ENCODE data around the gene C6orf89. TPM values are rescaled to one million over a fixed set of nuclear protein-coding genes. Genes with fewer than 3 reads are reported as not detected.

The C6orf89 gene
- polyA plus RNA-seq, 2 of the 4 experiments (the other 2 are of a cell fraction): 13.8 to 27.0 TPM

DNA sequence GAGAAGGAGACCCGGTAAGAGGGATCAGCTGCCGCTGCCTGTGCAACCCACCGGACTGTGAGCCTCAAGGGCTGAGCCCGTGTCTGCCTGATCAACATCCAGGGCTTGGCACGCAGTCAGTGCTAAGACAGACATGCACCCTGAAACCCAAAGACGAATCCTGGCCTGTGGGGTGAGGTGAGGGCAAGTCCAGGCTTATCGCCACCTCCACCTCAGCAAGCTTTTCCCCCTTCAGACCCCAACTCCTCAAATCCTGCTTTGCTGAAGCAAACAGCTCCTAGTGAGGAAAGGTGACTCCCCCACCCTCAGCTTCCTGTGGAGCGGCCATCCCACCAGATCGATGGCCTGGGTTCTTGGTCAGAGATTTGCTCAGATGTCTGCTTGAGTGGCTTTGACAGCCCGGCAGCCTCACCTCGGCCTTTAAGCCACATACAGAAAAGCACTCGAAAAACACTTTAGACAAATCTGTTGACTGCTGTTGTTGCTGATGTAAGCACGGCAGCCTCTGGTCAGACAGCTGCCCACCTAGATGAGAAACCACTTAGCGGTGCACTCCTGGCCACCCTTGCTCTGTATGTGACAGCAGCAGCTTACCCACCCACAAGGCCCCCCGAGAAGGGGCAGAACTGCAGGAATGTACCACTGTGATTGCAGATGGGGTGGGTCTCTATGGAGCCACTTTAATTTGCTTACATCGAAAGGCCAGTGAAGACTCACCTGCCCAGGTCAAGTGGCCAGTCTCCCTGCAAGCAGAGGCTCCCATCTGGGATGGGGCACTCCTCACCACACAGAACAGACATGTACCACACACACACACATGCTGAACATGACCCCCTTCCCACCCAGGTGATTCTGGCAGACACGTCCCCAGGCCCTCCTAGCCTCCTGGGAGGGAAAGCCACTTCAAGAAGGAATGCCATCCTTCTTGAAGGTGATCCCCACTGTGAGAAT lies 85.4 kb downstream of the C6orf89 start (continued):
- TF ChIP-seq, protein P1, sequence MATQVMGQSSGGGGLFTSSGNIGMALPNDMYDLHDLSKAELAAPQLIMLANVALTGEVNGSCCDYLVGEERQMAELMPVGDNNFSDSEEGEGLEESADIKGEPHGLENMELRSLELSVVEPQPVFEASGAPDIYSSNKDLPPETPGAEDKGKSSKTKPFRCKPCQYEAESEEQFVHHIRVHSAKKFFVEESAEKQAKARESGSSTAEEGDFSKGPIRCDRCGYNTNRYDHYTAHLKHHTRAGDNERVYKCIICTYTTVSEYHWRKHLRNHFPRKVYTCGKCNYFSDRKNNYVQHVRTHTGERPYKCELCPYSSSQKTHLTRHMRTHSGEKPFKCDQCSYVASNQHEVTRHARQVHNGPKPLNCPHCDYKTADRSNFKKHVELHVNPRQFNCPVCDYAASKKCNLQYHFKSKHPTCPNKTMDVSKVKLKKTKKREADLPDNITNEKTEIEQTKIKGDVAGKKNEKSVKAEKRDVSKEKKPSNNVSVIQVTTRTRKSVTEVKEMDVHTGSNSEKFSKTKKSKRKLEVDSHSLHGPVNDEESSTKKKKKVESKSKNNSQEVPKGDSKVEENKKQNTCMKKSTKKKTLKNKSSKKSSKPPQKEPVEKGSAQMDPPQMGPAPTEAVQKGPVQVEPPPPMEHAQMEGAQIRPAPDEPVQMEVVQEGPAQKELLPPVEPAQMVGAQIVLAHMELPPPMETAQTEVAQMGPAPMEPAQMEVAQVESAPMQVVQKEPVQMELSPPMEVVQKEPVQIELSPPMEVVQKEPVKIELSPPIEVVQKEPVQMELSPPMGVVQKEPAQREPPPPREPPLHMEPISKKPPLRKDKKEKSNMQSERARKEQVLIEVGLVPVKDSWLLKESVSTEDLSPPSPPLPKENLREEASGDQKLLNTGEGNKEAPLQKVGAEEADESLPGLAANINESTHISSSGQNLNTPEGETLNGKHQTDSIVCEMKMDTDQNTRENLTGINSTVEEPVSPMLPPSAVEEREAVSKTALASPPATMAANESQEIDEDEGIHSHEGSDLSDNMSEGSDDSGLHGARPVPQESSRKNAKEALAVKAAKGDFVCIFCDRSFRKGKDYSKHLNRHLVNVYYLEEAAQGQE (IDR thresholded peaks at IDR 0.05): no peak
- no peak for TF ChIP-seq HEYL (CRISPR knock-in tag; IDR thresholded peaks at IDR 0.05)
- TF ChIP-seq ZC3H11A (IDR thresholded peaks at IDR 0.05): no peak
- TF ChIP-seq POLR2AphosphoS2 (conservative IDR thresholded peaks at IDR 0.05; ENCODE audit: low read length): no peak
- TF ChIP-seq, protein P2, sequence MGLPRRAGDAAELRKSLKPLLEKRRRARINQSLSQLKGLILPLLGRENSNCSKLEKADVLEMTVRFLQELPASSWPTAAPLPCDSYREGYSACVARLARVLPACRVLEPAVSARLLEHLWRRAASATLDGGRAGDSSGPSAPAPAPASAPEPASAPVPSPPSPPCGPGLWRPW (IDR thresholded peaks at IDR 0.05): no peak
- TF ChIP-seq CEBPB (IDR thresholded peaks at IDR 0.05): no peak
- no peak for TF ChIP-seq ZFP36 (IDR thresholded peaks at IDR 0.05; ENCODE audit: borderline replicate concordance, partially characterized antibody)
- TF ChIP-seq CHD4 (IDR thresholded peaks at IDR 0.05; ENCODE audit: borderline replicate concordance): no peak
- TF ChIP-seq, protein P3, sequence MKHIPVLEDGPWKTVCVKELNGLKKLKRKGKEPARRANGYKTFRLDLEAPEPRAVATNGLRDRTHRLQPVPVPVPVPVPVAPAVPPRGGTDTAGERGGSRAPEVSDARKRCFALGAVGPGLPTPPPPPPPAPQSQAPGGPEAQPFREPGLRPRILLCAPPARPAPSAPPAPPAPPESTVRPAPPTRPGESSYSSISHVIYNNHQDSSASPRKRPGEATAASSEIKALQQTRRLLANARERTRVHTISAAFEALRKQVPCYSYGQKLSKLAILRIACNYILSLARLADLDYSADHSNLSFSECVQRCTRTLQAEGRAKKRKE (CRISPR knock-in tag; IDR thresholded peaks at IDR 0.05; ENCODE audit: low read depth): no peak

DNA sequence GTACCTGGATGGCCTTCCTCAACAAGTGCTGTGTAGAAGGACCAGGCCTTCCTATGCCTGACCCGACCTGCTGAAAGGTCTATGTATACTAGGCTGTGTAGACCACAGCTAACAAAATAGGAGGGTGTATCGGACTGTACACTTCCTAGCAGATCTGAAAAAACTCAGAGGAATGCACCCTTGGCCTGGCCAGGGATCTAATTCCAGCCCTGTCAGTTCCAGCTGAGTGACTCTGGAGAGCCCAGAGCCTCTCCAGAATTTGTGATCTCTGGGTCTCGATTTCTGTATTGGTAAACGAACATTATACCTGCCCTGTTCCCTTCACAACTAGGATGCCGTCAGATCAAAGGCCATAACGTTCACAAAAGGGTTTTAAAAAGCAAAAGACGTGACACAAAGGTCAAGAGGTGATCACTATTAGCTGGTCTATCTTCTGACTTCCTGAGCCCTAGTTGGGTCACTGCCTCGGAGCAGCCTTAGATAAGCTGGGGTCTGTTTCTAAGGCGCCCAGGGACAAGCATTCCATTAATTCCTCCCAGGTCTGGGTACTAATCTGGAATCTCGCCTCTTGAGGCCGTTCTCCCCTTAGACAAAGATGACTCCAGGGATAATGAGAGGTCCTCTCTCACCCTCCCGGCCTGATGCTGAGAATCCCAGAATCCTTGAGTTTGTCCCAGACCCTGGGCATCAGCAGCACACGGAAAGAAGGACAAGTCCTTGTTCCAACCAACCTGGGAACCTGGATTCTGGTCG lies 86.3 kb downstream of the C6orf89 start:
- ChIA-PET POLR2A (no interaction called here), CTCF (interaction anchor here (1.4 to 1.7 kb wide), 2 partner anchors 9 to 86 kb away, joined by 3 to 6 read pairs; partner anchors contain the start of gene C6orf89)
- no peak overlapping the region for H3K4me3 ChIP-seq
- TF ChIP-seq, protein P4, sequence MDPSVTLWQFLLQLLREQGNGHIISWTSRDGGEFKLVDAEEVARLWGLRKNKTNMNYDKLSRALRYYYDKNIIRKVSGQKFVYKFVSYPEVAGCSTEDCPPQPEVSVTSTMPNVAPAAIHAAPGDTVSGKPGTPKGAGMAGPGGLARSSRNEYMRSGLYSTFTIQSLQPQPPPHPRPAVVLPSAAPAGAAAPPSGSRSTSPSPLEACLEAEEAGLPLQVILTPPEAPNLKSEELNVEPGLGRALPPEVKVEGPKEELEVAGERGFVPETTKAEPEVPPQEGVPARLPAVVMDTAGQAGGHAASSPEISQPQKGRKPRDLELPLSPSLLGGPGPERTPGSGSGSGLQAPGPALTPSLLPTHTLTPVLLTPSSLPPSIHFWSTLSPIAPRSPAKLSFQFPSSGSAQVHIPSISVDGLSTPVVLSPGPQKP (IDR thresholded peaks at IDR 0.05; ENCODE audit: low read depth, low read length): no peak
- TF ChIP-seq, protein P5, sequence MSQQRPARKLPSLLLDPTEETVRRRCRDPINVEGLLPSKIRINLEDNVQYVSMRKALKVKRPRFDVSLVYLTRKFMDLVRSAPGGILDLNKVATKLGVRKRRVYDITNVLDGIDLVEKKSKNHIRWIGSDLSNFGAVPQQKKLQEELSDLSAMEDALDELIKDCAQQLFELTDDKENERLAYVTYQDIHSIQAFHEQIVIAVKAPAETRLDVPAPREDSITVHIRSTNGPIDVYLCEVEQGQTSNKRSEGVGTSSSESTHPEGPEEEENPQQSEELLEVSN (IDR thresholded peaks at IDR 0.05; ENCODE audit: borderline replicate concordance, low read depth): no peak
- TF ChIP-seq RARB (CRISPR knock-in tag; IDR thresholded peaks at IDR 0.05): no peak
- no peak for TF ChIP-seq GATA3 (IDR thresholded peaks at IDR 0.05; ENCODE audit: borderline replicate concordance)
- no peak for TF ChIP-seq RNF2 (IDR thresholded peaks at IDR 0.05; ENCODE audit: borderline replicate concordance, low read depth)
- TF ChIP-seq, protein P3 (CRISPR knock-in tag; IDR thresholded peaks at IDR 0.05; ENCODE audit: low read depth): no peak
- no peak for TF ChIP-seq TFCP2L1 (CRISPR knock-in tag; IDR thresholded peaks at IDR 0.05)
- no peak for TF ChIP-seq EHF (CRISPR knock-in tag; IDR thresholded peaks at IDR 0.05)
- no peak for TF ChIP-seq POLR2AphosphoS2 (conservative IDR thresholded peaks at IDR 0.05; ENCODE audit: low read length)
- no peak for TF ChIP-seq FOSB (CRISPR knock-in tag; IDR thresholded peaks at IDR 0.05)
- TF ChIP-seq, protein P6, sequence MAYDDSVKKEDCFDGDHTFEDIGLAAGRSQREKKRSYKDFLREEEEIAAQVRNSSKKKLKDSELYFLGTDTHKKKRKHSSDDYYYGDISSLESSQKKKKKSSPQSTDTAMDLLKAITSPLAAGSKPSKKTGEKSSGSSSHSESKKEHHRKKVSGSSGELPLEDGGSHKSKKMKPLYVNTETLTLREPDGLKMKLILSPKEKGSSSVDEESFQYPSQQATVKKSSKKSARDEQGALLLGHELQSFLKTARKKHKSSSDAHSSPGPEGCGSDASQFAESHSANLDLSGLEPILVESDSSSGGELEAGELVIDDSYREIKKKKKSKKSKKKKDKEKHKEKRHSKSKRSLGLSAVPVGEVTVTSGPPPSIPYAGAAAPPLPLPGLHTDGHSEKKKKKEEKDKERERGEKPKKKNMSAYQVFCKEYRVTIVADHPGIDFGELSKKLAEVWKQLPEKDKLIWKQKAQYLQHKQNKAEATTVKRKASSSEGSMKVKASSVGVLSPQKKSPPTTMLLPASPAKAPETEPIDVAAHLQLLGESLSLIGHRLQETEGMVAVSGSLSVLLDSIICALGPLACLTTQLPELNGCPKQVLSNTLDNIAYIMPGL (CRISPR knock-in tag; IDR thresholded peaks at IDR 0.05; ENCODE audit: borderline replicate concordance): no peak
- TF ChIP-seq, protein P7, sequence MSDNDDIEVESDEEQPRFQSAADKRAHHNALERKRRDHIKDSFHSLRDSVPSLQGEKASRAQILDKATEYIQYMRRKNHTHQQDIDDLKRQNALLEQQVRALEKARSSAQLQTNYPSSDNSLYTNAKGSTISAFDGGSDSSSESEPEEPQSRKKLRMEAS (IDR thresholded peaks at IDR 0.05): no peak
- no peak for TF ChIP-seq JUNB (IDR thresholded peaks at IDR 0.05)
- TF ChIP-seq BHLHE40 (IDR thresholded peaks at IDR 0.05; ENCODE audit: low read depth, low read length): no peak
- TF ChIP-seq TP53 (CRISPR knock-in tag; IDR thresholded peaks at IDR 0.05): no peak
- TF ChIP-seq CBX2 (IDR thresholded peaks at IDR 0.05; ENCODE audit: borderline replicate concordance, low read depth): no peak
- H3K4me1 ChIP-seq: no peaks in the 10 kb centered on the region
- H3K27ac ChIP-seq: no peak overlapping the region
- 85% methylated on average over 10 of the region's 14 CpGs for WGBS (ENCODE audit: missing lambda C conversion rate)
- DNase-seq (ENCODE audit: low read depth in 1 of 2, low spot score in 1 of 2) (no peak), ATAC-seq (no peak), FAIRE-seq (no peak)
- H3K9me3 ChIP-seq: no peaks in the 10 kb centered on the region
- H3K4me2 ChIP-seq: no peak overlapping the region
